Spinal cord (tissue), 10 donors: ENCODE results near the gene SPON1. TPM values are rescaled to one million over a fixed set of nuclear protein-coding genes. Genes with fewer than 3 reads are reported as not detected.

ENCODE experiments used
- DNase-seq, 6 donors: peaks; one replicate each; pipeline versions ENCODE4 v3.0.0 to v3.0.0-alpha.2; 2013 to 2015; ENCODE audit warnings: low spot score in 6 of 6, low read depth in 4 of 6
- H3K27ac ChIP-seq: one replicate; pipeline ENCODE4 v1.5.1; 2013; ENCODE audit warnings: low read depth, low read length, control low read depth
- H3K27me3 ChIP-seq: one replicate; pipeline ENCODE4 v1.6.1; 2013; ENCODE audit warnings: low read length; ENCODE audit not compliant: control insufficient read depth, insufficient read depth
- H3K36me3 ChIP-seq: one replicate; pipeline ENCODE4 v1.6.1; 2013; ENCODE audit warnings: low read length; ENCODE audit not compliant: control insufficient read depth, insufficient read depth
- H3K4me1 ChIP-seq: one replicate; pipeline ENCODE4 v1.6.1; 2013; ENCODE audit warnings: low read length; ENCODE audit not compliant: control insufficient read depth, insufficient read depth
- H3K4me3 ChIP-seq: one replicate; pipeline ENCODE4 v1.5.1; 2013; ENCODE audit warnings: low read depth, low read length, control low read depth
- H3K9me3 ChIP-seq: one replicate; pipeline ENCODE4 v1.6.1; 2013; ENCODE audit warnings: low read length; ENCODE audit not compliant: control insufficient read depth, insufficient read depth
- WGBS: methylation state at CpG from one replicate; pipeline ENCODE4 v1.1.5; 2013; ENCODE audit warnings: missing lambda C conversion rate; ENCODE audit not compliant: insufficient coverage; 5-methylcytosine and 5-hydroxymethylcytosine counted together
- polyA plus RNA-seq, 2 donors: library from polyadenylated mRNA; unstranded; fragments of 120-200 nt; gene quantifications; one replicate each; pipeline ENCODE4 v1.2.1, GENCODE V29; 2013; ENCODE audit not compliant: insufficient read length in 2 of 2
- total RNA-seq, 2 donors: library from RNA; depleted of rRNA in 1 of 2; stranded (reverse); fragments of 120-200 nt in 1 of 2; fragments of >200 nt in 1 of 2; gene quantifications; one replicate each; pipeline versions ENCODE4 v1.2.3 to v1.2.4, GENCODE V29; 2013 to 2014
- donor health status: healthy.

SPON1 gene
- total and polyA plus RNA-seq, 4 donors = 84.4 to 193 (median 106) TPM

DNA sequence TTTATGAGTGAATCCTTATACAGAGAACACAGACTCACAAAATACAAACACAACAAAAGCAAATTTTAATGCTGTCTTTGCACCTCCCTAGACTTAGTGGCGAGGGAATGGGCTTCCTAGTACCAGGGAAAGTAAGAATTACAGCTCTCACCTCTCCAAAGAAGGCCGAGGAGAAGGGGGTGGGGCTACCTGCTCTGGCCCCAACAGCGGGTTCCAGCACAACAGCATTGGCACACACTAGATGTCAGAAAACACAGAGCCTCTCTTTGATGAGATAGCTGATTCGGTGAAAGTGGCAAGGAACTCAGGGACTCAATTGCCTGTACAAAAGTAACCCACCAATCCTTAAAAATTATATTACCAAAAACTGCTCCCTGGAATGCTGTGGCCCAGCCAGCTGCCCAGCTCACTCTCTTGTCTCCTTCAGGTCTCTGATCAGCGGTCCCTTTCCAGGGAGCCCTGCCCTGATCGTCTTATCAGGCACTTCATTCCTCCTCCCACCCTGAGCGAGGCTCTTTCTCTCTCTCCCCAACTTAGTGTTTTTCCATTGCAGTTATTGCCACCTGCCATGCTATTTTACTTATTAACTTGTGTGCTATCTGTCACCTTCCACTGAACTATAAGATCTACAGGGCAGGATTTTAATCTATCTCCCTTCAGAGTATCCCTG is 30.7 kb downstream of the SPON1 start:
- Histone ChIP-seq H3K9me3 (no peaks in the 10 kb centered on the region), H3K27ac (no peak overlapping the region), H3K4me1 (peaks cover 5% of the 10 kb centered on the region), H3K36me3 (no peaks in the 10 kb centered on the region), H3K4me3 (no peak overlapping the region), H3K27me3 (no peaks in the 10 kb centered on the region)
- 86% methylated on average over 2 of the region's 7 CpGs for WGBS
- no peak for DNase-seq

- DNase-seq = no peak
- 100% methylated on average over 1 of the region's 4 CpGs for WGBS
- no peak overlapping the region for H3K27ac ChIP-seq
- H3K36me3 ChIP-seq = no peaks in the 10 kb centered on the region
- no peaks in the 10 kb centered on the region for H3K27me3 ChIP-seq
- H3K4me3 ChIP-seq = no peak overlapping the region
- H3K4me1 ChIP-seq = no peaks in the 10 kb centered on the region
- no peaks in the 10 kb centered on the region for H3K9me3 ChIP-seq
Observed at GRCh38 chr11:13997881-13998280, 35.4 kb downstream of the SPON1 start.

DNA sequence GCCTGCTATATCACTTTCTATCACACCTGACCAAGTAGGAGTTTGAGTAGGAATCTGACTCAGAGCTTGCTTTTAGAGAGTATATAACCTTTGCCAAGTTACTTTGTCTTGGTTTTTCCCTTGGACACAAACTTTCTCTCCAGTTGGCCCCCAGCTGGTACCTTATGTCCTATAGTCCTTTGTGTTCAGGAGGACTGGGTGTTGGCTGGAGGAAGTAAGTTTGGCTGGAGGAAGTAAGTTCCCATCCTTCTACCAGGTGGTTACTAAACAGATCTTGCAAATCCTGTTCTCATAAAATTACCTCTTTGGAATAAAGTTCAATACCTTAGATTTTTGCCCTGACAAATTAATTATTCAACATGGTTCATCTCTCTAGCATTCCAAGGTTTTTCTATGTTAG is 37.2 kb downstream of the SPON1 start:
- Histone ChIP-seq H3K27ac (no peak overlapping the region), H3K27me3 (no peaks in the 10 kb centered on the region), H3K36me3 (no peaks in the 10 kb centered on the region), H3K9me3 (peaks cover 2% of the 10 kb centered on the region), H3K4me3 (no peak overlapping the region), H3K4me1 (no peaks in the 10 kb centered on the region)
- DNase-seq = no peak

DNA sequence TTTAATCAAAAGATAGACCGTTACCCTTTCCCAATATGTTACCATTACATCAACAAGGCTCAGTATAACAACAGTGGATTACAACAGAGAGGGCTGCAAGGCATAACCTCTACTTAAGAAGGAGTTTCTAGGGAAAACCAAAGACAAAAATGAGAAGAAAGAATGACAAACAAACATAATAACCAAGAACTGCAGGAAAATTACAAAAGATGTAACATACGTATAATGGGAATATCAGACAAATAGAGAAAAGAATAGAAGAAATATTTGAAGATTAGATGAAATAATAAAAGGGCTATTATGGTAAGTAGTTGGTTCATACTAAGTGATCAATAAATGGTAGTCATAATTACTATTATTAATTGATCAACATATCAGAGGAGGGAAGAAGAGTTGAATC is 39.1 kb downstream of the SPON1 start:
- no peak overlapping the region for H3K27ac ChIP-seq
- no peak for DNase-seq
- H3K27me3 ChIP-seq = no peaks in the 10 kb centered on the region
- H3K4me3 ChIP-seq = no peak overlapping the region
- no peaks in the 10 kb centered on the region for H3K36me3 ChIP-seq
- no peaks in the 10 kb centered on the region for H3K4me1 ChIP-seq
- H3K9me3 ChIP-seq = peaks cover 2% of the 10 kb centered on the region
- no CpG with 5 or more reads among the region's 2 CpGs for WGBS

DNA sequence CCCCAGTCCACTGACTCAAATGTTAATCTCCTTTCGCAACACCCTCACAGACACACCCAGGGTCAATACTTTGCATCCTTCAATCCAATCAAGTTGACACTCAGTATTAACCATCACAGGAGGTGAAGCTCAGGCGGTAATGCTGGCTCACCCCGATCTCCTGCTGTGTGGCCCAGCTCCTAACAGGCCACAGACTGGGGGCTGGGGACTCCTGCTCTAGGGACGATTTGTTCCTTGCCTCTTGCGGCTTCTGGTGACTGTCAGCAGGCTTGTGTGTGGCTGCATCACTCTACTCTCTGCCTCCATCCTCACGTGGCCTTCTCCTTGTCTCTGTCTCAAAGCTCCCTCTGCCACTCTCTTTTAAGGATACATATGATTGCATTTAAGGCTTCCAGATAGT is 45.0 kb downstream of the SPON1 start:
- H3K4me3 ChIP-seq = no peak overlapping the region
- H3K36me3 ChIP-seq = no peaks in the 10 kb centered on the region
- no peaks in the 10 kb centered on the region for H3K4me1 ChIP-seq
- no peak overlapping the region for H3K27ac ChIP-seq
- no peak for DNase-seq
- no peaks in the 10 kb centered on the region for H3K27me3 ChIP-seq
- 93% methylated on average over 5 of the region's 6 CpGs for WGBS
- H3K9me3 ChIP-seq = peaks cover 2% of the 10 kb centered on the region

- Histone ChIP-seq H3K36me3 (no peaks in the 10 kb centered on the region), H3K4me1 (no peaks in the 10 kb centered on the region), H3K27ac (no peak overlapping the region), H3K4me3 (no peak overlapping the region), H3K27me3 (no peaks in the 10 kb centered on the region), H3K9me3 (no peaks in the 10 kb centered on the region)
- peak in 1 of 6 donors; percentile 73 for DNase-seq
- no CpG with 5 or more reads among the region's 3 CpGs for WGBS
Observed at GRCh38 chr11:14010665-14011064, 48.1 kb downstream of the SPON1 start.

DNA sequence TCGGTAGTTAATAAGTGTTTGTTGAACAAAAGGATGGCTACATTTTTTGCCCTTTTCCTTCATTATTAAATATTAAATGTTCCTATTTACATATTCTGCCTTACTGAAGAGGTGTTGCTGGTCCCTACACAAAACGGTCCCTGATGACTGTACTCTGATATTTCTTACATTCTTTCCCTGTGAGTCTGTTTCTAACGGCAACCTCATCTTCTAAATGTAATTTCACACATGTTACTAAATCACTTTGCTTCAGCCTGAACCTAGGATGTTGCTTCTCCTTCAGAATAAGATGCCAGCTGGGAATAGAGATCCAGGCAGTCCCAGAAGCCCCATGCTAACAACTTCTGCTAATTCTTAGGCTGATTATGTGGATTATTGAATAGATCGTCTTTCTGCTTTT is 50.3 kb downstream of the SPON1 start:
- no peaks in the 10 kb centered on the region for H3K36me3 ChIP-seq
- DNase-seq = peak in 1 of 6 donors; percentile 57
- H3K9me3 ChIP-seq = no peaks in the 10 kb centered on the region
- no peak overlapping the region for H3K4me3 ChIP-seq
- H3K4me1 ChIP-seq = no peaks in the 10 kb centered on the region
- H3K27me3 ChIP-seq = no peaks in the 10 kb centered on the region
- 63% methylated on average over 2 of the region's 4 CpGs for WGBS
- H3K27ac ChIP-seq = no peak overlapping the region

- Histone ChIP-seq H3K36me3 (no peaks in the 10 kb centered on the region), H3K4me3 (no peak overlapping the region), H3K27ac (no peak overlapping the region), H3K4me1 (no peaks in the 10 kb centered on the region), H3K9me3 (no peaks in the 10 kb centered on the region), H3K27me3 (no peaks in the 10 kb centered on the region)
- 74% methylated on average over 3 of the region's 4 CpGs for WGBS
- DNase-seq = no peak
Observed at GRCh38 chr11:14015711-14016110, 53.2 kb downstream of the SPON1 start.

DNA sequence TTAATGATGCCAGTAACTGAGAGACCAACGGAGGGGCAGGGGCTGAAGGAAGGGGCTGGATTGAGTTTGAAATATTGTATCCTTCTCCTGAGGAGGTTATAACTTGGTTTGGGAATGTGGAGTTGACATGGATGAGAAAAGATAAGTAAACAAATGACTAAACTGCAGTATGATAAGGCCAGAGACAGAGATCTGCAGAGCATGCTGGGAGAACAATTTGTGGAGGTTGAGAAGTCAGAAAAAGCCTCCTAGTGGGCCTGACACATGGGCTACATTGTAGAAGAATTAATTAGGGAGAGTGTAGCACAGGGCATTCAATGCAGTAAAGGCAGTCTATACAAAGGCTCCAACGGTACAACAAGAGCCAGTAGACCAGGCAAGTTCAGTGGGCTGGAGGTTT is 55.9 kb downstream of the SPON1 start:
- no peak for DNase-seq
- H3K4me1 ChIP-seq = no peaks in the 10 kb centered on the region
- 51% methylated on average over 2 of the region's 2 CpGs for WGBS

GRCh38 chr11:14021738-14022137 is 59.2 kb downstream of the SPON1 start:
- H3K4me3 ChIP-seq = no peak overlapping the region
- DNase-seq = peak in 1 of 6 donors; percentile 47
- no peaks in the 10 kb centered on the region for H3K9me3 ChIP-seq
- no peak overlapping the region for H3K27ac ChIP-seq
- H3K36me3 ChIP-seq = no peaks in the 10 kb centered on the region
- 27% methylated on average over 1 of the region's 4 CpGs for WGBS
- H3K27me3 ChIP-seq = no peaks in the 10 kb centered on the region
- H3K4me1 ChIP-seq = peaks cover 8% of the 10 kb centered on the region

More for the DNA sequence above, 55.9 kb downstream of the SPON1 start:
- no peak overlapping the region for H3K4me3 ChIP-seq
- H3K9me3 ChIP-seq = no peaks in the 10 kb centered on the region
- H3K27ac ChIP-seq = no peak overlapping the region
- no peaks in the 10 kb centered on the region for H3K27me3 ChIP-seq
- no peaks in the 10 kb centered on the region for H3K36me3 ChIP-seq
